ENCODE measurements around the gene MRPL51. TPM values are rescaled to one million over a fixed set of nuclear protein-coding genes. Genes with fewer than 3 reads are reported as not detected.
A peak's percentile ranks its signal among the peaks of the same experiment; 100 is the strongest.

The MRPL51 gene
- total and polyA plus RNA-seq, 9 of the 15 experiments (the other 6 are each of a cell fraction or from before 2014, with no cell fraction given) = 127 to 727 (median 208) TPM

DNA sequence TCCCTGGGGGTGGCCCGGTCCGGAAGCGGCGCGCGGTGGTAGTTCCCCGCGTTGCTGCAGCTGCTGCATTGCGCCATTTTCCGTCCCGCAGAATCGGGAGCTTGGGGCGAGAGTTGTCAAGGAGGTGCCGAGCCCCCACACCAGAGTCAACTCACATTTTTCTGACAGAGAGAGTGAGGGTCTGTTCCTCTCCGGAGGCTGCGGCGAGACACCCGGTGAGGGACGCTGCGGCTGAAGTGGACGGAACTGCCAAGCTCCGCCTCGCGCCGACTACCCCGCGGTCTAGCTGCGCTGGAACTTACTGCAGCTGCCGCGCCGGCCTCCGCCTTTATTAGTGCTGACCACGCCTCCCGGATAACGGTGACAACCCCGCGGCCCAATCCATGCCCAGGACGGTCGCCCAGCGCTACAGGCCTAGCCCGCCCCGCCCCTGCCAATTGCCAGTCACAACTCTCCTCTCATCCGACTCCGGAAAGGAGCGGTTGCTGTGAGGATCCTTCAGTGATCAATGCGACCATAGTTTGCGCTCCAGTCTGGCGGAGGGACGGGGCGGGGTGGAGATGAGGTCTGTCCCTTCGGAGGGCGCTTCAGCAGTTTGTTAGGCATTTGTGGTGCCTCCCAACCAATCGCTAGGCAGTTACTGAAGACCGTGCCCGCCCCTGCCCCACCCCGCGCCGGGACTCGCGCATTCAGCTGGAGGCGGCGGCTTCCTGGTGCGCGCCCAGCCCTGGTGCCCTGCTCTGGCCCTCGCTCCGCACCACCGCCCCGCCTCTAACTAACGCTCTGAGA lies 22.5 kb downstream of the MRPL51 start, which contains the start of gene VAMP1 (continued):
- peak; percentile 71 for TF ChIP-seq GTF2E2 (tag; IDR thresholded peaks at IDR 0.05)
- peak; percentile 72 for TF ChIP-seq NEUROD1 (IDR thresholded peaks at IDR 0.05; ENCODE audit: borderline replicate concordance, low read depth, low read length, partially characterized antibody)
- no peak for TF ChIP-seq PBX2 (CRISPR knock-in tag; IDR thresholded peaks at IDR 0.05; ENCODE audit: low read depth)
- peak; percentile 93 for TF ChIP-seq PBX2 (tag; conservative IDR thresholded peaks at IDR 0.05; ENCODE audit: low read depth)
- peak; percentile 19; the same call in 1 of the 2 replicates for TF ChIP-seq CBX1 (IDR thresholded peaks at IDR 0.05; ENCODE audit: low read depth)
- no peak for TF ChIP-seq NFIX (CRISPR knock-in tag; IDR thresholded peaks at IDR 0.05; ENCODE audit: low read depth)
- TF ChIP-seq, protein P1, sequence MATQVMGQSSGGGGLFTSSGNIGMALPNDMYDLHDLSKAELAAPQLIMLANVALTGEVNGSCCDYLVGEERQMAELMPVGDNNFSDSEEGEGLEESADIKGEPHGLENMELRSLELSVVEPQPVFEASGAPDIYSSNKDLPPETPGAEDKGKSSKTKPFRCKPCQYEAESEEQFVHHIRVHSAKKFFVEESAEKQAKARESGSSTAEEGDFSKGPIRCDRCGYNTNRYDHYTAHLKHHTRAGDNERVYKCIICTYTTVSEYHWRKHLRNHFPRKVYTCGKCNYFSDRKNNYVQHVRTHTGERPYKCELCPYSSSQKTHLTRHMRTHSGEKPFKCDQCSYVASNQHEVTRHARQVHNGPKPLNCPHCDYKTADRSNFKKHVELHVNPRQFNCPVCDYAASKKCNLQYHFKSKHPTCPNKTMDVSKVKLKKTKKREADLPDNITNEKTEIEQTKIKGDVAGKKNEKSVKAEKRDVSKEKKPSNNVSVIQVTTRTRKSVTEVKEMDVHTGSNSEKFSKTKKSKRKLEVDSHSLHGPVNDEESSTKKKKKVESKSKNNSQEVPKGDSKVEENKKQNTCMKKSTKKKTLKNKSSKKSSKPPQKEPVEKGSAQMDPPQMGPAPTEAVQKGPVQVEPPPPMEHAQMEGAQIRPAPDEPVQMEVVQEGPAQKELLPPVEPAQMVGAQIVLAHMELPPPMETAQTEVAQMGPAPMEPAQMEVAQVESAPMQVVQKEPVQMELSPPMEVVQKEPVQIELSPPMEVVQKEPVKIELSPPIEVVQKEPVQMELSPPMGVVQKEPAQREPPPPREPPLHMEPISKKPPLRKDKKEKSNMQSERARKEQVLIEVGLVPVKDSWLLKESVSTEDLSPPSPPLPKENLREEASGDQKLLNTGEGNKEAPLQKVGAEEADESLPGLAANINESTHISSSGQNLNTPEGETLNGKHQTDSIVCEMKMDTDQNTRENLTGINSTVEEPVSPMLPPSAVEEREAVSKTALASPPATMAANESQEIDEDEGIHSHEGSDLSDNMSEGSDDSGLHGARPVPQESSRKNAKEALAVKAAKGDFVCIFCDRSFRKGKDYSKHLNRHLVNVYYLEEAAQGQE (IDR thresholded peaks at IDR 0.05; ENCODE audit: borderline replicate concordance) = peak; percentile 30; the same call in 1 of the 2 replicates
- TF ChIP-seq, protein P1 (CRISPR knock-in tag; IDR thresholded peaks at IDR 0.05; ENCODE audit: low read depth) = no peak
- no peak for TF ChIP-seq DNMT1 (IDR thresholded peaks at IDR 0.05)
- TF ChIP-seq MTF1 (CRISPR knock-in tag; IDR thresholded peaks at IDR 0.05; ENCODE audit: borderline replicate concordance) = no peak
- TF ChIP-seq CBX3 (IDR thresholded peaks at IDR 0.05; ENCODE audit: borderline replicate concordance in 1 of 2, low read length in 2 of 2) = no peak
- TF ChIP-seq POLR2A (conservative IDR thresholded peaks at IDR 0.05) = peak; percentile 96
- no peak for TF ChIP-seq ZNF274 (IDR thresholded peaks at IDR 0.05; ENCODE audit: borderline replicate concordance, low read depth, low read length)
- peak; percentile 78 for TF ChIP-seq TAF7 (tag; IDR thresholded peaks at IDR 0.05)
- TF ChIP-seq TRIM24 (IDR thresholded peaks at IDR 0.05) = no peak
- no peak for TF ChIP-seq PCBP2 (IDR thresholded peaks at IDR 0.05; ENCODE audit: low read depth, low read length, poor library complexity, severe bottlenecking)
- TF ChIP-seq FOS (IDR thresholded peaks at IDR 0.05; ENCODE audit: extremely low read depth, insufficient read length) = peak; percentile 56
- TF ChIP-seq ZNF12 (CRISPR knock-in tag; IDR thresholded peaks at IDR 0.05) = no peak
- no peak for TF ChIP-seq ZNF140 (CRISPR knock-in tag; IDR thresholded peaks at IDR 0.05)
